HG03066 (cell line): ENCODE measurements around the gene NPTN.

Experiments
- ATAC-seq: cut with Tn5 transposase; IDR thresholded peaks from one replicate; pipeline ENCODE4 v1.9.1; 2021; ENCODE audit warnings: low read depth; ENCODE audit not compliant: unreplicated experiment

The NPTN gene

GRCh38 chr15:73530649-73531048, 102.5 kb downstream of the NPTN start:
- no peak for ATAC-seq

- ATAC-seq: no peak
Measured at GRCh38 chr15:73527598-73527997, 105.6 kb downstream of the NPTN start.

DNA sequence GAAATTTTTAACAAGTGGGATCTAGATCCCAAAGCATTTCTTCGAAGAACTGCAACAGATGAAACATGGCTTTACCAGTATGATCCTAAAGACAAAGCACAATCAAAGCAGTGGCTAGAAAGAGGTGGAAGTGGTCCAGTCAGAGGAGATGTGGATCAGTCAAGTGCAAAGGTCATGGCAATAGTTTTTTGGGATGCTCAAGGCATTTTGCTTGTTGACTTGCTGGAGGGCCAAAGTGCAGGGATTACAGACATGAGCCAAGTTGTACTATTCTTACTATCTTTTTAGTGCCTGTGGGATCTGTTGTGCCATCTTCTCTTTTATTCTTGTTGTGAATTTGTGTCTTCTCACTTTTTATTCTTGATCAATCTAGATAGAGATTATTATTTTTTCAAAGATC, 108.3 kb downstream of the NPTN start:
- ATAC-seq: no peak

DNA sequence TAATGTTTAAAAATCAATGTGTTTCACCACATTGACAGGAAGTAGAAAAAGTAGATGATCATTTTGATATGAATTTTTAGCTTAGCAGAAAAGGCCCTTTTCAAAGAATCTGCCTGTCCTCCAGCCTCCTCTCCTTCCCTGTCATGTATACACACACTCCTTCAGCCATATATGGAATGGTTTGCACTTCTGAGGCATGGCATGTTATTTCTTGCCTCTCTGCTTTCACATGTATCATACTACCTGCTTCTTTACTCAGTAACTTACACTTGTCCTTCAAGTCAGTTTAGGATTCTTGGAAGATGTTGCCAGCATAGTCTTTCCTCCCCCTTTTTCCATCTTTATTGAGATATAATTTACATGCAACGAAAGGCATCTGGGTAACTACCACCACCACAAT, 111.2 kb downstream of the NPTN start:
- ATAC-seq: no peak

- no peak for ATAC-seq
Measured at GRCh38 chr15:73518876-73519733, 114.1 kb downstream of the NPTN start.

GRCh38 chr15:73518180-73518862, 114.9 kb downstream of the NPTN start:
- ATAC-seq: no peak

GRCh38 chr15:73517566-73517965, 115.6 kb downstream of the NPTN start:
- no peak for ATAC-seq

GRCh38 chr15:73515527-73515926, 117.7 kb downstream of the NPTN start:
- no peak for ATAC-seq
